ENCODE data around the gene SGPL1.

DNA sequence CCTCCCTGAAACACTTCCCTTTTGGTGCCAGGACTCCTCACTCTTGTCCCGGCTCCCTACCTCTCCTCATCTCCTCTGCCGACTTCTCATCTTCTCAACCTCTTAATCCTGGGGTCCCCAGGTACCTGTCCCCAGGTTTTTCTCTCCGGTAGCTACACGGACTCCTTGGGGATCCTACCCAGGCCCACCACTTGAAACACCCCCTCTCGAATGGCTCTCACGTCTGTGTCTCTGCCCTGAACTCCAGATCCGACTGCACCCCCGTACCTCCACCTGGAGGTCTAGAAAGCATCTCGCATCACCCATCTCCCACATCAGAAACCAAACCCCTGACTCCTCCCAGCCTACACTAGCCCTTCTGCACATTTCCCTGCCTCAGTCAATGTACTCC lies 35.4 kb upstream of the SGPL1 start:
- TF ChIP-seq POLR2A (IDR thresholded peaks at IDR 0.05; ENCODE audit: low read depth, low read length) (no peak), POLR2AphosphoS5 (IDR thresholded peaks at IDR 0.05; ENCODE audit: low read depth, low read length) (no peak), TAF1 (IDR thresholded peaks at IDR 0.05; ENCODE audit: low read depth, low read length) (no peak), SPI1 (IDR thresholded peaks at IDR 0.05; ENCODE audit: low read depth, low read length) (no peak), POU2F2 (IDR thresholded peaks at IDR 0.05; ENCODE audit: low read depth, low read length) (no peak)

Data from GM12891 (cell line).